ELF-1 (cell line): ENCODE data around the gene IL17C.
"Not testable (repeated sequence)": the region's sequence is repeated elsewhere in the genome, so short reads cannot be mapped to it uniquely, and the experiment has no call there.

Source experiments
- DNase-seq: peaks from one replicate; pipeline ENCODE4 v3.0.0-alpha.2; 2016; ENCODE audit warnings: low read depth, low spot score

Gene IL17C

GRCh38 chr16:88658714-88659113, 20.3 kb downstream of the IL17C start:
- no peak for DNase-seq

- DNase-seq: no peak
Observed at GRCh38 chr16:88659160-88659559, 20.8 kb downstream of the IL17C start.

- DNase-seq: no peak
Observed at GRCh38 chr16:88661468-88661867, 23.1 kb downstream of the IL17C start.

DNA sequence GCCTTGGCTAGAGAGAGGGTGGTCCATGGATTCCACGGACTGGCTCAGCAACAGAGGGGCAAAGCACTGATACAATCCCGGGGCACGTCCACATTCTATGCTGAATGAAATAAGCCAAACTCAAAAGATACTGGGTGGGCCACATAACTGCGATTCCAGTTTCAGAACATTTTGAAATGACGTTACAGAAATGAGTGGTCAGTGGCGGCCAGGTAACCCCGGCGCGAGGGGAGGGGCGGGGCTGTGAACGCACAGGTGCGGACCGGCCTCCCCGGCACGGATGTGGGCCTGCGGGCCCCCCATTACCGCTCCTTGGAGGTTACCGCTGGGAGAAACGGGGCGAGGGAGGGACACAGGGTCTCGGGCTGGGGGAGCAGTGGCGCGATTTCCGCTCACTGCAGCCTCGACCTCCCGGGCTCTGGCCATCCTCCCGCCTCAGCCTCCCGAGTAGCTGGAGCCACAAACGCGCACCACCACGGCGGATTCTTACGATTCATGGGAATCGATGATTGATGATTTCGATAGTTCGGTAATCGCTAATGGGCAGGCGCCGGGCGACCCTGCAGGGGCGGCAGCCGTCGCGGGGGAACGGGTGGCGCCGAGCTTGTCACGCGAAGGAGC, 24.0 kb downstream of the IL17C start:
- DNase-seq: no peak

- peak; percentile 99 for DNase-seq
Observed at GRCh38 chr16:88662843-88663606, 24.7 kb downstream of the IL17C start, which contains the start of gene MVD. Gene MVD (minus strand): TSS chr16:88663091. CDS start chr16:88663080, 11 bp downstream.

GRCh38 chr16:88665148-88665547, 26.8 kb downstream of the IL17C start:
- no peak for DNase-seq

DNA sequence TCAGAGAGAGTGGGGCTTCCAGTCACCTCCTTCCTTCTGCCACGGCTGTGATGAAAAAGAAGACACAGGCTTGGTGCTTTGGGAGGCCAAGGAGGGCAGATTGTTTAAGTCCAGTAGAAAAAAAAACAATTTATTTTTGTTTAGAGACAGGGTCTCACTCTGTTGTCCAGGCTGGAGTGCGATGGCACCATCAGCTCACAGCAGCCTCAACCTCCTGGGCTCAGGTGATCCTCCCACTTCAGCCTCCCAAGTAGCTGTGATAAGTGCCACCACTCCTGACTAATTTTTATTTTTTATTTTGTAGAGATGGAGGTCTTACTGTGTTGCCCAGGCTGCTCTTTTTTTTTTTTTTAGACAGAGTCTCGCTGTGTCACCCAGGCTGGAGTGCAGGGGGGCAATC, 27.2 kb downstream of the IL17C start:
- DNase-seq: no peak

GRCh38 chr16:88667461-88667860, 29.1 kb downstream of the IL17C start:
- peak; percentile 67 for DNase-seq

DNA sequence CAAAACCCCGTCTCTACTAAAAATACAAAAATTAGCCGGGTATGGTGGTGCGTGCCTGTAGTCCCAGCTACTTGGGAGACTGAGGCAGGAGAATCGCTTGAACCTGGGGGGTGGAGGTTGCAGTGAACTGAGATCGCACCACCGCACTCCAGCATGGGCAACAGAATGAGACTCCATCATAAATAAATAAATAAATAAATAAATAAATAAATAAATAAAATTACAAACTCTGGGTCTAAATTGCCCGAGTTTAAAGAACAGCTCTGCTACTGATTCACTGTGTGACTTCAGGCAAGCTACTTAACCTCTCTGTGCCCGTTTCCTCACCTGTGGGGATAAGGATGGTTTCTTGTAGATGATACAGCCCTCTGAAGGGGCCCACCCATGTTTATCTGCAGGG, 31.1 kb downstream of the IL17C start:
- not testable (repeated sequence) for DNase-seq

DNA sequence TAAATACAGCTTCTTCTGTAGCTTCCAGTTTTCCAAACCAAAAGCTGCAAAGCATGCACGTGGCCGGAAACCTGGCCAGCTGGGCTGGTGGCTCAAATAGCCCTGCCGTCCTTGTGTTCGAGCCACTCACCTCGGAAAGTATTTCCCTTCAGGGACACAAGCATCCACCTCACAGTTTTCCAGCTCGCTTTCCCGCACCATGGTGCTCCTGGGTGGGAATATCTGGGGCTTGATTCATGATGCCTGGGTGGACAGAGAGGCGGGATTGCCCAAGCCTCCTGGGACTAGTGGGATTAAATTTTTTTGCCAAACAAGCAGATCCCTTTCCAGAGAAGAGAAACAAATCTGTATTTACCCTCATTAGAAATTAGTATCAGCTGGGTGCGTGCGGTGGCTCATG, 31.6 kb downstream of the IL17C start:
- no peak for DNase-seq

DNA sequence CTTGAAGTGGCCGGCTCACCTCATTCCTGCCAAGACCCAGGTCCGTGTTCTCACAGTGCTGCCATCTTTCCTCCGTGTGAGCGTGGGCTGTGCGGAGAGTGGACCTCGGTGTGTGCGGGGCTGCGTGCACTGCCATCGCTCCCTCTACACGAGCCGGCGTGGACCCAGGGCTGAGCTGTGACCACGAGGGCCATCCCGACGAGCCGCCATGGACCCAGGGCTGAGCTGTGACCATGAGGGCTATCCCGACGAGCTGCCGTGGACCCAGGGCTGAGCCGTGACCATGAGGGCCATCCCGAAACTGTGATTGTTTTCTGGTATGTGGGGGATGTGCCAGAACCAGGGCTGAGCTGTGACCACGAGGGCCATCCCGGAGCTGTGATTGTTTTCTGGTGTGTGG, 33.4 kb downstream of the IL17C start:
- DNase-seq: no peak

DNA sequence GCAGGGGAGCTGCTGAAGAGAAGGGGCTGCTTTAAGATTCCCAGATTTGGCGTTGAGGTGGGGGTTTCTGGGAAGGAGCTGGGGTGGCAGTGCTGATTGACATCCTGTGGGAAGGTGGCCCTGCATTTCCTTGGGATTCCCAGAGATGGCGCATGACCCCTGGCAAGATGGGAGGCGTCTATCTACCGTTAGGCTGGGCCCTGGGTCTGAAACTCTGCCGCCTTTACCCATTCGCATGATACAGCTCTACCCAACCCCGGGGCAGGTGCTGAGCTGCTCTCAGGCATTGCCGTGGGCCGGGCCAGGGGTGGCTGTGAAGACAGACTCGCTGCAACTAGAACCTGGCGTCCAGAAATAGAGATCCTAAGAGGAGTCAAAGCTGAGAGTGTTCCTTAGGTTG, 34.4 kb downstream of the IL17C start:
- DNase-seq: peak; percentile 41

GRCh38 chr16:88673716-88674379, 35.5 kb downstream of the IL17C start:
- no peak for DNase-seq

- no peak for DNase-seq
Observed at GRCh38 chr16:88676502-88677242, 38.3 kb downstream of the IL17C start.

DNA sequence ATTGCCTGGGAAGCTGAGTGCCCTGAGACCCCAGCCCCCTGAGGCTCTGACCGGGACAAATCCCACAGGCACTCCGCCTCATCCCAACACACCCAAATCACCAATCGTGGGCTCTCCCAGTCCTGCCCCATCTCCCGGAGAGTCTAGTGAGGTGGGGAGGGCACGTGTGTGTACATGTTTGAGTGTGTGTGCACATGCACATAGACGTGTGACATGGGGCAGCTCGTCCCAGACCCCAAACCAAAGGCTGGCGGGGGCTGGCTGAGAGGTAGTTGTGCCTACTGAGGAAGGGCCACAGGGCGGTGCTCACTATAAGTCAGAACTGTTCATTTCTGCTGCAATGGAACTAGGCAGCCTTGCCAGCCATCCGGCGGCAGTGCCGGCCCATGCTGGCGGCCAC, 39.3 kb downstream of the IL17C start:
- DNase-seq: no peak

DNA sequence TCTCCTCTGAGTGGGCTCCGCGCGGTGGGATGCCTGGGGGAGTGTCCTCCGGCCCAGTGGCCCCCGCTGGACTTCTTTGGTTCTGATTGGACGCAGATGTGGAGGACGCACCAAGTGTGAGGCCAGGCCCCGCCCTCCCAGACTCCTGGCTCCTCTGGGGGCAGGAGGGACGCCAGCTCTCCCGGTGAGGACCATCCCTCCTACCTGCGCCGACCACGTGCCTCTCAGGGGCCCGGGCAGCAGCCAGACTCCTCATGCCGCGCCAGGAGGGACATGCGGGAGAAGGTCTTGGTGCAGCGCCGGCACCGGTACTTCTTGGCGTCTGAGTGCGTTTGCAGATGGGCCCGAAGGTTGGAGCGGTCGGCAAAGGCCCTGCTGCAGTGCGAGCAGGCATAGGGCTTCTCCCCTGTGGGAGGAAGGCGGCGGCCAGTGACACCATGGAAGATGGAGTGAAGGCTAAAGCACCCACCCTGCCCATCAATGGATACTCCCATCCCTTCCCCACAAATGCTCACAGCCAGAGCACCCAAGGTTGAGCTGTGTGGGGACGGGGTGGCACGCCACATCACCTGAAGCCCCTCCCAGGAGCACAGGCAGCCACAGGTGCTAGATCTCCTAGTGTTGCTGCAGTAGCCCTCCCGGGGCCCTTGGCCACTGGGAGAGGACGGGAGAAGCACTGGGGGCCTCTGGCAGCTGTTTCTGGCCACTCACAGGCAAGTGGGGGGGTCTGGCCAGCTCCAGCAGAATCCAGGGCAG, 40.0 kb downstream of the IL17C start:
- DNase-seq: peak; percentile 47

- no peak for DNase-seq
Observed at GRCh38 chr16:88680554-88681083, 42.2 kb downstream of the IL17C start.

DNA sequence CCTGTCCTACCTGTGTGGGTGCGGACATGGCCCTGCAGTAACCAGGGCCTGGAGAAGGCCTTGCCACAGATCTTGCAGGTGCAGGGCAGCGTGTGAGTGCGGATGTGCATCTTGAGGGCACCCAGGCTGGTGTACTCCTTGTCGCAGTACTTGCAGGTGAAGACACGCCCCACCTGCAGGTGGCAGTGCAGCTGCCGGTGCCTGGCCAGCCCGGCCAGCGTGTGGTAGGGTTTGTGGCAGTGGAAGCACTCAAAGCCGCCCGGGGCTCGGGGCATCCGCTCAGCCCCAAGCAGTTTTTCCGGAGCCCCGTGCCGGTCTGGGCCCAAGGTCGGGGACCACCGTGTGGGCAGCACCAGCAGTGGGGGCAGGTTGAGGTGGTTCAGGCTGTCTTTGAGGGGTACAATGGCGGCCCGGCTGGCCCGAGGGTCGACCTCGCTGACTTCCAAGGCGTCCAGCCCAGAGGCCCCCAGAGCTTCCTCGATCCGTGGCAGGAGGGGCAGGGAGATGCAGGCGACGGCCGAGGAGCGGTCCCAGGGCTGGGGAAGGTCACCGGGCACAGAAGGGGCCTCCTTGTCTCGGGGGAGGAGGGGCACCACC, 42.8 kb downstream of the IL17C start:
- DNase-seq: peak; percentile 72

DNA sequence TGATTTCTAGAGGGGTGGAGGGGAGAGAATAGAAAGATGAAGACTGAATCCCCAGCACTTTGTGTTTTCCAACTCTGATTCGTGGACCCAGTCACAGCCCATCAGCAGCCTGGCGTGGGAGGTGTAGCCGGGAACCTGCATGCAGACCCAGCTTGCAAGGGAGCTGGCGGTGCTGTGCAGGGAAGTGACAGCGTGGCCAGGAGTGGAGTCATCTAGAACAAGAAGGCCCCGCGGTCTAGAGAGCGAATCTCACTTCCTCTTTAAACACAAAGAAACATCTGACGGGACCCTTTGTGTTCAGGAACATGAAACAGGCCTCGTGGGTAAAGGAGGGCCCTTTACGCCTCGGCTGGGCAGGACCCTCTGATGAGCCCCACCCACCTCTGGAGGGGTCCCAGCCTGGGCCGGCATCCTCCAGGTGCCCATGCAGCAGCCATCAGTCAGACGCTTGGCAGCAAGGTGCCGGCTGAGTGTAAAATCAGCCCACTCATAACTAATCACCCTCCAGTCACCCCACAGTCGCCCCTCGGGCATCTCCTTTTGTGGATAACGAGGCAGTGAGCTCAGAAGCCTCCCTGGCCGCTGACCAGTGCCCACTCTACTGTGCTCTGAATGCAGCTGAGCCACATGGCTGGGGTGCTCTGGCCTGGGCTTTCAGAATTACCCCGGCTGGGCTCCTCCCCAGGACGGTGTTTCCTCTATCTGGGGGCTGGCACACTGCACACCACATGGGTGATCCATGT, 43.5 kb downstream of the IL17C start:
- no peak for DNase-seq

GRCh38 chr16:88684569-88685155, 46.3 kb downstream of the IL17C start:
- no peak for DNase-seq
